HG02885 (cell line): ENCODE measurements around the gene CELSR2.
"Not testable (repeated sequence)": the region's sequence is repeated elsewhere in the genome, so short reads cannot be mapped to it uniquely, and the experiment has no call there.

Source experiments
- ATAC-seq: cut with Tn5 transposase; IDR thresholded peaks from one replicate; pipeline ENCODE4 v1.9.1; 2021; ENCODE audit warnings: mild to moderate bottlenecking; ENCODE audit not compliant: unreplicated experiment, poor library complexity

Gene CELSR2

GRCh38 chr1:109275706-109276345 is 26.5 kb downstream of the CELSR2 start:
- no peak for ATAC-seq

- ATAC-seq = peak; percentile 85
Measured at GRCh38 chr1:109277434-109278204, 28.3 kb downstream of the CELSR2 start.

- no peak for ATAC-seq
Measured at GRCh38 chr1:109279615-109280278, 30.4 kb downstream of the CELSR2 start.

- no peak for ATAC-seq
Measured at GRCh38 chr1:109280862-109281261, 31.5 kb downstream of the CELSR2 start.

- ATAC-seq = no peak
Measured at GRCh38 chr1:109281680-109282496, 32.5 kb downstream of the CELSR2 start.

GRCh38 chr1:109282497-109282951 is 33.2 kb downstream of the CELSR2 start:
- ATAC-seq = no peak

GRCh38 chr1:109282952-109283747 is 33.8 kb downstream of the CELSR2 start, which contains the start of gene PSRC1:
Gene PSRC1 (minus strand): TSS chr1:109283145.
- peak; percentile 97 for ATAC-seq

- no peak for ATAC-seq
Measured at GRCh38 chr1:109283748-109284600, 34.6 kb downstream of the CELSR2 start.

- not testable (repeated sequence) for ATAC-seq
Measured at GRCh38 chr1:109286762-109287161, 37.4 kb downstream of the CELSR2 start.

GRCh38 chr1:109290137-109290536 is 40.8 kb downstream of the CELSR2 start:
- ATAC-seq = no peak

- ATAC-seq = no peak
Measured at GRCh38 chr1:109290998-109291397, 41.7 kb downstream of the CELSR2 start.

- ATAC-seq = no peak
Measured at GRCh38 chr1:109292364-109292763, 43.0 kb downstream of the CELSR2 start.

- ATAC-seq = no peak
Measured at GRCh38 chr1:109293026-109293425, 43.7 kb downstream of the CELSR2 start.

- ATAC-seq = no peak
Measured at GRCh38 chr1:109294481-109294880, 45.1 kb downstream of the CELSR2 start.

- ATAC-seq = no peak
Measured at GRCh38 chr1:109295712-109296415, 46.5 kb downstream of the CELSR2 start.

- ATAC-seq = no peak
Measured at GRCh38 chr1:109296782-109297181, 47.4 kb downstream of the CELSR2 start.

GRCh38 chr1:109298666-109299557 is 49.6 kb downstream of the CELSR2 start:
- peak; percentile 68 for ATAC-seq
